GM19099 (cell line): ENCODE measurements around the gene LINGO3.

Experiments
- POLR2A ChIP-seq: IDR thresholded peaks from 3 replicates; pipeline ENCODE4 v1.6.1; 2011; ENCODE audit warnings: low read depth; ENCODE audit not compliant: insufficient read length; ENCODE audit errors: extremely low read depth

LINGO3 gene

GRCh38 chr19:2308114-2308556 lies at the start of gene LINGO3:
TSS of gene LINGO3 (minus strand) at chr19:2308154. CDS start at chr19:2291776, 16,378 bp downstream.
- TF ChIP-seq POLR2A, result no peak

- no peak for TF ChIP-seq POLR2A
Measured at GRCh38 chr19:2356036-2356646, 48.2 kb upstream of the LINGO3 start.

- no peak for TF ChIP-seq POLR2A
Measured at GRCh38 chr19:2355168-2356035, 47.4 kb upstream of the LINGO3 start.

GRCh38 chr19:2354670-2355069 lies 46.7 kb upstream of the LINGO3 start:
- TF ChIP-seq POLR2A, result no peak

GRCh38 chr19:2353887-2354592 lies 46.1 kb upstream of the LINGO3 start:
- TF ChIP-seq POLR2A, result no peak

GRCh38 chr19:2353159-2353886 lies 45.4 kb upstream of the LINGO3 start:
- no peak for TF ChIP-seq POLR2A

GRCh38 chr19:2352121-2352520 lies 44.2 kb upstream of the LINGO3 start:
- no peak for TF ChIP-seq POLR2A

- TF ChIP-seq POLR2A, result no peak
Measured at GRCh38 chr19:2351591-2351990, 43.6 kb upstream of the LINGO3 start.

GRCh38 chr19:2350656-2351055 lies 42.7 kb upstream of the LINGO3 start:
- TF ChIP-seq POLR2A, result no peak

- no peak for TF ChIP-seq POLR2A
Measured at GRCh38 chr19:2345794-2346663, 38.1 kb upstream of the LINGO3 start.

- TF ChIP-seq POLR2A, result no peak
Measured at GRCh38 chr19:2345076-2345475, 37.1 kb upstream of the LINGO3 start.

- TF ChIP-seq POLR2A, result no peak
Measured at GRCh38 chr19:2344381-2344870, 36.5 kb upstream of the LINGO3 start.

- no peak for TF ChIP-seq POLR2A
Measured at GRCh38 chr19:2343289-2343982, 35.5 kb upstream of the LINGO3 start.

GRCh38 chr19:2342656-2343288 lies 34.8 kb upstream of the LINGO3 start:
- no peak for TF ChIP-seq POLR2A
